ENCODE data around the gene SLC6A17. TPM values are rescaled to one million over a fixed set of nuclear protein-coding genes. Genes with fewer than 3 reads are reported as not detected.

SLC6A17 gene
- total and polyA plus RNA-seq, 2 donors (not counting 3 experiments of a cell fraction or from before 2014, with no cell fraction given), result 0.03 TPM; not detected in 1

GRCh38 chr1:110225212-110225611 is 74.9 kb downstream of the SLC6A17 start:
- no TSS peak for BruUV-seq (replicated peaks)
- Histone ChIP-seq H3K27ac (ENCODE audit: insufficient read depth, low read depth, low read length) (no peak overlapping the region), H2AFZ (ENCODE audit: low read depth, low read length) (no peak overlapping the region), H3K4me3 (replicated peaks in 1 of 3; ENCODE audit: insufficient read depth in 1 of 3, low read depth in 1 of 3, low read length in 3 of 3) (no peak overlapping the region), H4K20me1 (replicated peaks; ENCODE audit: control insufficient read depth, extremely low read depth, insufficient read depth, low read length) (no peaks in the 10 kb centered on the region), H3K9ac (replicated peaks; ENCODE audit: extremely low read depth, insufficient read depth, low read length) (no peak overlapping the region), H3K4me2 (ENCODE audit: insufficient read depth, low read length) (no peak overlapping the region), H3K9me1 (replicated peaks; ENCODE audit: control insufficient read depth, extremely low read depth, insufficient read depth, low read length) (no peaks in the 10 kb centered on the region), H3K36me3 (ENCODE audit: control insufficient read depth in 2 of 2, extremely low read depth in 1 of 2, insufficient read depth in 2 of 2, low read length in 2 of 2) (peaks cover 0 to 14% of the 10 kb centered on the region in 2 experiments), H3K27me3 (ENCODE audit: control insufficient read depth in 2 of 2, insufficient read depth in 2 of 2, low read length in 2 of 2) (no peaks in the 10 kb centered on the region), H3K9me3 (replicated peaks; ENCODE audit: control insufficient read depth, insufficient read depth, low read length) (no peaks in the 10 kb centered on the region), H3K4me1 (ENCODE audit: control insufficient read depth, extremely low read depth, insufficient read depth, low read length) (no peaks in the 10 kb centered on the region), H3K79me2 (ENCODE audit: control insufficient read depth, insufficient read depth, low read length) (no peaks in the 10 kb centered on the region)
- FAIRE-seq (no peak), DNase-seq (ENCODE audit: low read depth, low spot score) (no peak)
- dilution Hi-C loops (cut with MboI; ENCODE audit: extremely low pct_ligation_motif_present, low sequenced_read_pairs), result no loop called here
- intact Hi-C loops (cut with micrococcal nuclease), result no loop called here
- ChIA-PET CTCF (interaction anchor here (1.5 to 1.8 kb wide), 2 partner anchors 18 to 93 kb away, joined by 3 to 5 read pairs; no protein-coding TSS in a partner anchor), POLR2A (interaction anchor here (0.6 kb wide), 1 partner anchor 1099 kb away, joined by 3 read pairs; no protein-coding TSS in a partner anchor)
- TF ChIP-seq MAX (IDR thresholded peaks at IDR 0.05; ENCODE audit: insufficient read depth, insufficient read length) (no peak), MYC (IDR thresholded peaks at IDR 0.05; ENCODE audit: low read depth, low read length) (no peak), POLR2AphosphoS5 (IDR thresholded peaks at IDR 0.05; ENCODE audit: insufficient read depth, low read depth, low read length) (no peak), GATA2 (IDR thresholded peaks at IDR 0.05; ENCODE audit: insufficient read depth, insufficient read length, low read depth, low read length) (no peak), EZH2 (IDR thresholded peaks at IDR 0.05; ENCODE audit: borderline replicate concordance, low read depth, low read length, severe bottlenecking) (no peak), CTCF (IDR thresholded peaks at IDR 0.05; ENCODE audit: extremely low read depth in 1 of 2, insufficient read depth in 1 of 2, low read depth in 1 of 2, low read length in 2 of 2) (no peak), FOS (IDR thresholded peaks at IDR 0.05; ENCODE audit: borderline replicate concordance, insufficient read depth, low read length) (no peak), JUN (IDR thresholded peaks at IDR 0.05; ENCODE audit: borderline replicate concordance, insufficient read depth, insufficient read length, low read depth) (no peak), POLR2A (IDR thresholded peaks at IDR 0.05; ENCODE audit: low read depth, low read length) (no peak)
